ENCODE results near the gene VSNL1.

VSNL1 gene

DNA sequence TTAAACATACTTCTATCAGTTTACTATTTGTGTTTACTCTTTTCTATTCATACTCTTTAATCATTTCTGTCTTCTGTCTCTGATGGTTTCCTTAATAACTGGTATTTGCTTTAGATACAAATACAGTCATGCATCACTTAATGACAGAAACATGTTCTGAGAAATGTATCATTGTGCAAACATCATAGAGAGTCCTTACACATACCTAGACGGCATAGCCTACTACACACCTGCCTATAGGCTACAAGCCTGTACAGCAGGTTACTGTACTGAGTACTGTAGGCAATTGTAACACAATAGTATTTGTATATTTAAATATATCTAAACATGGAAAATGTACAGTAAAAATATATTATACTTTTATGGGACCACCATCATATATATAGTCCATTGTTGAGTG is 36.3 kb downstream of the VSNL1 start:
- DNase-seq (ENCODE audit: low spot score): no peak
- TF ChIP-seq, protein P1, sequence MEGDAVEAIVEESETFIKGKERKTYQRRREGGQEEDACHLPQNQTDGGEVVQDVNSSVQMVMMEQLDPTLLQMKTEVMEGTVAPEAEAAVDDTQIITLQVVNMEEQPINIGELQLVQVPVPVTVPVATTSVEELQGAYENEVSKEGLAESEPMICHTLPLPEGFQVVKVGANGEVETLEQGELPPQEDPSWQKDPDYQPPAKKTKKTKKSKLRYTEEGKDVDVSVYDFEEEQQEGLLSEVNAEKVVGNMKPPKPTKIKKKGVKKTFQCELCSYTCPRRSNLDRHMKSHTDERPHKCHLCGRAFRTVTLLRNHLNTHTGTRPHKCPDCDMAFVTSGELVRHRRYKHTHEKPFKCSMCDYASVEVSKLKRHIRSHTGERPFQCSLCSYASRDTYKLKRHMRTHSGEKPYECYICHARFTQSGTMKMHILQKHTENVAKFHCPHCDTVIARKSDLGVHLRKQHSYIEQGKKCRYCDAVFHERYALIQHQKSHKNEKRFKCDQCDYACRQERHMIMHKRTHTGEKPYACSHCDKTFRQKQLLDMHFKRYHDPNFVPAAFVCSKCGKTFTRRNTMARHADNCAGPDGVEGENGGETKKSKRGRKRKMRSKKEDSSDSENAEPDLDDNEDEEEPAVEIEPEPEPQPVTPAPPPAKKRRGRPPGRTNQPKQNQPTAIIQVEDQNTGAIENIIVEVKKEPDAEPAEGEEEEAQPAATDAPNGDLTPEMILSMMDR (IDR thresholded peaks at IDR 0.05; ENCODE audit: extremely low read depth, insufficient read depth, missing control alignments): no peak
- in situ Hi-C loops (cut with MboI; ENCODE audit: low pct_unique_long_range_greater_than_20kb, low sequenced_read_pairs, unreplicated experiment): no loop called here

DNA sequence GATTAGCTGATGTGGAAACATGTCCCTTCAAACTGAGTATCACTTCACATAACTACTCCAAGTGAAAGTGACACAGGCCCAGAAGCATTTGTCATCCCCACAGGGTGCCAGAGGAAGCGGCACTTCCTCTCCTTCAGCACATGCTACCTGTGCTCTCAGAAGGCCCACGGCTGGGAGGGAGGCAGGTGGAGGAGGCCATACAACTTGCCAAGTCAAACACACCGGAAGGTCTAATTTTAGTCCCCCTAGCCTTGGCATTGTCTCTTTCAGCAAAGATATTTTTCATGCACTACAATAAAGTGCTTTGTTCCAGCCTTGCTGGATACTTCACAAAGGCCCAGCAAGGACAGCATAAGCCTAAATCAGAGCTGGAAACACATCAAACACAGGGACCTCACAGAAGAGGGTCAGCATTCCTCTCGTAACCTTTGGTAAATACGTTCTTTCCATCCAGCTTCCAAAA is 38.0 kb downstream of the VSNL1 start:
- TF ChIP-seq, protein P1 (IDR thresholded peaks at IDR 0.05; ENCODE audit: extremely low read depth, insufficient read depth, missing control alignments): no peak
- DNase-seq (ENCODE audit: low spot score): no peak
- in situ Hi-C loops (cut with MboI; ENCODE audit: low pct_unique_long_range_greater_than_20kb, low sequenced_read_pairs, unreplicated experiment): no loop called here

DNA sequence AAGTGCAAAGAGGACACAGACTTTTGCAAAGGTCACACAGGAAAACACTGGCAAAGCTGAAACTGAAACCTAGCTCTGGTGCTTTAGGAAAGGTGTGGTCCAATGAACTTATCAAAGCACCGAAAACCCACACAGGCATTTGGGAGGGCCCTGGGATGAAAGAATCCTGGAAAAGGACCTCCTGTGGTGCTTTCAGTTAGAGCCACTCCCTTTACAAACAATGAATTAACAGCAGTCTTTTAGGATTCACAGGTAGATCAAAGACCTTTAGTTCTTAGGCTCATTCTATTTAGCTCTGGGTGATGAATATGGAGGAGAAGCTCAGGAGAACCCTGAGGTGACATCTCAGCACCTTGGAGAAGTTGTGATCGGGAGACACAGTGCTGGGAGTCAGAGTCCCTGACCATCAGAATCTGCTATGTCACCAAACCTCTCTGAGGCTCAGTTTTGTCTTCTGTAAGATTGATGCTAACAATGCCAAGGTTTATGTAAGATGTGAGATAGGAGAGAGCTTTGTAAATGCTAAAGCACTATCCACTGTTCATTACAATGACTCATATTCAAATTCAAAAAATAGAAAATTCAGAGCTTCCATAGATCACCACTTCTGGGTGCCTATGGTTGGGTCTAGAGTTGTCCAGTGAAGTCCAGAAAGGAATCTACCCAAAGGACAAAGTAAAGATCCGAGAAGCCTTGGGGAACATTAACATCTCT is 39.3 kb downstream of the VSNL1 start:
- in situ Hi-C loops (cut with MboI; ENCODE audit: low pct_unique_long_range_greater_than_20kb, low sequenced_read_pairs, unreplicated experiment): no loop called here
- DNase-seq (ENCODE audit: low spot score): no peak
- TF ChIP-seq, protein P1 (IDR thresholded peaks at IDR 0.05; ENCODE audit: extremely low read depth, insufficient read depth, missing control alignments): no peak

DNA sequence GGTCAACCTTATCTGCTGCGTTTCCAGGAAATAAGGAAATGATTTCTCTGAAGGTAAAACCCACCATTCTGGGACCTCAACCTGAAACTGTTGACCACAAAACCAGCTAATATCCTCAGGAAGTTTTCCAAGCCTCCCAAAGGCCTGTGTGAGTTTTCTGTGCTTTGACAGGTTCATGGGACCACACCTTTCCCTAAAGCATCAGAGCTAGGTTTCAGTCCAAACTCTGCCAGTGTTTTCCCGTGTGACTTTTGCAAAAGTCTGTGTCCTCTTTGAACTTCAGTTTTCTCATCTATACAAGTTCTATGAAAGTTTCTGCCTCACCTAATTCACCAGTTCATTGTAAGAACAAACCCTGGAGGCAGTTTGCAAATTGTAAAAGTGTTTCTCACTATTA is 39.8 kb downstream of the VSNL1 start:
- DNase-seq (ENCODE audit: low spot score): no peak

DNA sequence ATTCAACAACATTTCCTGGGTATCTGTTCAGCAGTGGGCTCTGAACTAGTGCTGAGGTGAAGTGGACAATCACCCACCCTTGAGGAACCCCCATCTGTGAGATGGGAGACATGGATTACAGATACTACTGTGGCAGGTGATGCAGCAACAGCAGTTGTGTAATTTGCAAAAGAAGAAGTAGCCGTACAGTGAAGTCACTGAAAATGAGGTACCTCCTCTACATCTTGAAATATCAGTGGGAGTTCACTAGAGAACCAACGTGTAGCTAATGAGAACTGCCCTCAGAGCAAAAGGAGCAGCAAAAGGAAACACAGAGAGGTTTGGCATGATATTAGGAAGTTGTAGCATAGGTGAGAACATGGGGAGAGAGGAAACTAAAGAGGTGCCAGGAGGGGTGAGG is 41.3 kb downstream of the VSNL1 start:
- TF ChIP-seq, protein P1 (IDR thresholded peaks at IDR 0.05; ENCODE audit: extremely low read depth, insufficient read depth, missing control alignments): no peak
- no peak for DNase-seq (ENCODE audit: low spot score)
- in situ Hi-C loops (cut with MboI; ENCODE audit: low pct_unique_long_range_greater_than_20kb, low sequenced_read_pairs, unreplicated experiment): no loop called here

More for the DNA sequence above, 39.8 kb downstream of the VSNL1 start:
- TF ChIP-seq, protein P1 (IDR thresholded peaks at IDR 0.05; ENCODE audit: extremely low read depth, insufficient read depth, missing control alignments): no peak
- in situ Hi-C loops (cut with MboI; ENCODE audit: low pct_unique_long_range_greater_than_20kb, low sequenced_read_pairs, unreplicated experiment): no loop called here

DNA sequence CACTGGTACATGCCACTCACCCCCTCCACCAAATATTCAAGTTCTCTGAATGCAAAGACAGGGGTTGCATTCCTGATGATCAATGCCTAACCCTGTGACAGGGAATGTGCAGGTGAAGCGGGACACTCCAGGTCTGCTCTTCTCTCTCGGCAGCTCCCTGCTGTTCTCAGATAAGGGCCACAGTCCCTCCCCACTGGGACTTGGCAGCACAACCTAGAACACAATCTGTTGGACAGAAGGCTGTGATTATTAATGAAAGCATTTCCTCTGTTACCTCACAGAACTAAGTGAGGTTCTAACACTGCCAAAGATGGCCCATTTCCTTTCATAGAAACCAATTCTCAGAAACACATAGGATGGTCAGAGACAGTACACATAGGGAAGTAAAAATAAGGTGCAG is 42.7 kb downstream of the VSNL1 start:
- TF ChIP-seq, protein P1 (IDR thresholded peaks at IDR 0.05; ENCODE audit: extremely low read depth, insufficient read depth, missing control alignments): no peak
- no peak for DNase-seq (ENCODE audit: low spot score)
- in situ Hi-C loops (cut with MboI; ENCODE audit: low pct_unique_long_range_greater_than_20kb, low sequenced_read_pairs, unreplicated experiment): no loop called here

Data from GM13977 (cell line).